Measurements from ENCODE around the gene STX17.

The STX17 gene

DNA sequence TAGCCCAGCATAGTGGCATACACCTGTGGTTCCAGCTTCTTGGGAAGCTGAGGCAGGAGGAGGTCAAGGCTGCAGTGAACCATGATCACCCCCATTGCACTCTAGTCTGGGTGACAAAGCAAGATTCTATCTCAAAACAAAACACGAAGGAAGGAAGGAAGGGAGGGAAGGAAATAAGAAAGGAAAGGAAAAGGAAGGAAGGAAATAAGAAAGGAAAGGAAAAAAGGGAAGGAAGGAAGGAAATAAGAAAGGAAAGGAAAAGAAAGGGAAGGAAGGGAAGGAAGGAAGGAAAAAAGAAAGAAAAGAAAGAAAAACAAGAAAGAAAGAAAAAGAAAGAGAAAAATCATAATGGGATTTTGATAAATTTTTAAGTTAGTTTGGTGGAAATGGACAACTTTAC is 3.1 kb upstream of the STX17 start:
- no peak for DNase-seq (ENCODE audit: low read depth)
- no peak overlapping the region for H3K4me3 ChIP-seq (replicated peaks; ENCODE audit: low read depth, low read length)
- TF ChIP-seq, protein P1, sequence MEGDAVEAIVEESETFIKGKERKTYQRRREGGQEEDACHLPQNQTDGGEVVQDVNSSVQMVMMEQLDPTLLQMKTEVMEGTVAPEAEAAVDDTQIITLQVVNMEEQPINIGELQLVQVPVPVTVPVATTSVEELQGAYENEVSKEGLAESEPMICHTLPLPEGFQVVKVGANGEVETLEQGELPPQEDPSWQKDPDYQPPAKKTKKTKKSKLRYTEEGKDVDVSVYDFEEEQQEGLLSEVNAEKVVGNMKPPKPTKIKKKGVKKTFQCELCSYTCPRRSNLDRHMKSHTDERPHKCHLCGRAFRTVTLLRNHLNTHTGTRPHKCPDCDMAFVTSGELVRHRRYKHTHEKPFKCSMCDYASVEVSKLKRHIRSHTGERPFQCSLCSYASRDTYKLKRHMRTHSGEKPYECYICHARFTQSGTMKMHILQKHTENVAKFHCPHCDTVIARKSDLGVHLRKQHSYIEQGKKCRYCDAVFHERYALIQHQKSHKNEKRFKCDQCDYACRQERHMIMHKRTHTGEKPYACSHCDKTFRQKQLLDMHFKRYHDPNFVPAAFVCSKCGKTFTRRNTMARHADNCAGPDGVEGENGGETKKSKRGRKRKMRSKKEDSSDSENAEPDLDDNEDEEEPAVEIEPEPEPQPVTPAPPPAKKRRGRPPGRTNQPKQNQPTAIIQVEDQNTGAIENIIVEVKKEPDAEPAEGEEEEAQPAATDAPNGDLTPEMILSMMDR (IDR thresholded peaks at IDR 0.05; ENCODE audit: low read length, missing control alignments) = no peak

DNA sequence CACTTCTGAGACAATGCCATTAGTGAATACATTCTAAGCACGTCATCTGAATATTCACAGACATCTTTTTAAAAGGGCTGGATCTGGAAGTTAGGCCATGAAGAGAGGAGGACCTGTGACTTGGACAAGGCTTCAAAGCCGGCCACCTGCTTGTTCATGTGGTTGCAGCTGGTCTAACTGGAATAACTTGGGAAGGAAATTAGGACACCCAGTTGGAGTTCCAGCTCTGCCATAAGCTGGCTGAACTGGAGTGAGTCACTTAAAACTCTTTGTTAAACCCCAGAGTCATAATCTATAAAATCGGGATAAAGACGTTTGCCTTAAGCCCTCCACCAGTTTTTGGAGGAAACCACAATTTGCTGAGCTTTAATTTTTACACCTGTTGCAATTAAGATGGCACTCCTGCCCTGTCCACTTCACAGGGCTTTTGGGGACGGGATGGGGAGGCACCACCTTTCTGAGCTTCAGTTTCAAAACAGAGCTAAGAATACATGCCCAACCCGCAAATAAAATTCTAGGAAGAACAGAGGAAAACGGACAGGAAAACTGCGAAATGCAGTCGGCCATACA is 536 bp upstream of the STX17 start:
- TF ChIP-seq, protein P1 (IDR thresholded peaks at IDR 0.05; ENCODE audit: low read length, missing control alignments) = no peak
- peak; percentile 9 for DNase-seq (ENCODE audit: low read depth)
- H3K4me3 ChIP-seq (replicated peaks; ENCODE audit: low read depth, low read length) = peak overlapping the region; percentile 87

DNA sequence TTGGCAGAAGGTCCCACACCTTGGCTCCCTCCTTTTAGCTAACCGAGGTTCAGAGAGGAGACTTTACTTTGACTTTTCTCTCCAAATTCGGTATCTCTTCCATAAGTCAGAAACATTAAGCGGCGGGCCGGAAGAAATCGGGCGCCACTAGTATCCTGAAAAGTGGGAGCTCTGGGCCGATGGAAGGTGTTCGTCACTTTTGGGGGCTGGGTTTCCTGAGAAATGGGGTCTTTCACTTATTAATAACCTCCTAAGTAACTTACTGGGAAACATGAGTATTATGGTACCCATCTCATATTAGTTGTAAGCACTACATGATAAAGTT is 716 bp downstream of the STX17 start:
- TF ChIP-seq, protein P1 (IDR thresholded peaks at IDR 0.05; ENCODE audit: low read length, missing control alignments) = no peak
- peak overlapping the region; percentile 87 for H3K4me3 ChIP-seq (replicated peaks; ENCODE audit: low read depth, low read length)

DNA sequence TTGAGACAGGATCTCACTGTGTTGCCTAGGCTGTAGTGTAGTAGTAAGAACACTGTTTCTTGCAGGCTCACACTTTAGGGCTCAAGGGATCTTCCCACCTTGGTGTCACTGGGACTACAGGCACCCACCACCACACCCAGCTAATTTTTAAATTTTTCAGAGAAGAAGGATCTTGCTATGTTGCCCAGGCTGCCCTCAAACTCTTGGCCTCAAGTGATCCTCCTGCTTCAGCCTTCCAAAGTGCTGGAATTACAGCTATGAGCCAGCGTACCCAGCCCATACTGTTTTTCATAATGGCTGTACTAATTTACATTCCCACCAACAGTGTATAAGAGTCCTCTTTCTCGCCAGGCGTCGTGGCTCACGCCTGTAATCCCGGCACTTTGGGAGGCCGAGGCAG is 5.1 kb downstream of the STX17 start:
- TF ChIP-seq, protein P1 (IDR thresholded peaks at IDR 0.05; ENCODE audit: low read length, missing control alignments) = no peak
- H3K4me3 ChIP-seq (replicated peaks; ENCODE audit: low read depth, low read length) = no peak overlapping the region
- DNase-seq (ENCODE audit: low read depth) = no peak

More for the DNA sequence above, 716 bp downstream of the STX17 start:
- no peak for DNase-seq (ENCODE audit: low read depth)

DNA sequence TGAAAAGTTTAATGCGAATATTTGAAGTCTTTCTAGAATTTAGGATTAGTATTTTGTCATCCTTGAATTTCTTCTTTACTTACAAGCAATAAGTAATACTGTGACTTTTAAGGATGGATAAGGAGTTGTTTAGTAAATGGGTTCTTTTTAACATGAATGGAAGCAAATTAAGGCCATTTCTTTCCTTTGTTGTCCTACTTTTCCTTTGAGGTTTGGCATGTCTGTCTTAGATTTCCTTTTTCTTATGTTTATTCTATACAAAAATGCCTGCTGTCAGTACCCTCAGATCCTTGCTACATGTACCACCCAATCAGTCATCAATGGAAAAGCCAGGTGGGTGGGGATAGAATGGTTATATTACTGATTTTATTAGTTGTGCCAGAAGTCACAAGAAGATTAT is 10.2 kb downstream of the STX17 start:
- DNase-seq (ENCODE audit: low read depth) = no peak
- TF ChIP-seq, protein P1 (IDR thresholded peaks at IDR 0.05; ENCODE audit: low read length, missing control alignments) = no peak
- no peak overlapping the region for H3K4me3 ChIP-seq (replicated peaks; ENCODE audit: low read depth, low read length)

DNA sequence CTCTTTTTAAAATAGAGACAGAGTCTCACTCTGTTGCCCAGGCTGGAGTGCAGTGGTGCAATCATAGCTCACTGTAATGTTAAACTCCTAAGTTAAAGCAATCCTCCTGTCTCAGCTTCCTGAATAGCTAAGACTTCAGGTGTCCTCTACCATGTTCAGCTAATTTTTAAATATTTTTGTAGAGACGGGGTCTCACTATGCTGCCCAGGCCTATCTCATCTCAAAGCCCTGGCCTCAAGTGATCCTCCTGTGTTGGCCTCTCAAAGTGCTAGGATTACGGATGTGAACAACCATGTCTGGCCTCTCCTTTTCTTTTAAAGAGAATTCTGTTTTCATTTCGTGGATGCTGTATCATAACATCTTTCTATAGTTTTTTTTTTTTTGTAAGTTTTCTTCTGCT is 11.7 kb downstream of the STX17 start:
- TF ChIP-seq, protein P1 (IDR thresholded peaks at IDR 0.05; ENCODE audit: low read length, missing control alignments) = no peak
- no peak for DNase-seq (ENCODE audit: low read depth)
- no peak overlapping the region for H3K4me3 ChIP-seq (replicated peaks; ENCODE audit: low read depth, low read length)

DNA sequence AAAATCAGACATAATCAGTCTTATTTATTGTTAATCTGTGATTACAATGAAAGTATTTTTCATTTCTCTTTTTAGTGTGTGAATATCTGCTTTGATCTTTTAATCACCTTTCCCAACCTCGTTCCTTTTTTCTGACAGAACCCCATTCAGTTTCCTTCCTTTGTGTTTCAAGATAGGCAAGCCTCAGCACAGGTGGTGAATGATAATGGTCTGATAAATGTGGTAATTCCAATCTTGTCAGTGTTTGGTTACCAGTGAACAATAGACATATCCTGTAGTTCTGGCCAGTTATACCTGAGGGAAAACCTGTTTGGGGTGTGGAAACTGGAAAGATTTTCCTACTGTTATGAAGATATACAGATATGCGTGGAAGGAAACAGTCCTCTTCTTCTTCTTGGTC is 13.5 kb downstream of the STX17 start:
- no peak overlapping the region for H3K4me3 ChIP-seq (replicated peaks; ENCODE audit: low read depth, low read length)
- DNase-seq (ENCODE audit: low read depth) = no peak
- TF ChIP-seq, protein P1 (IDR thresholded peaks at IDR 0.05; ENCODE audit: low read length, missing control alignments) = no peak
